ENCODE results near the gene PHYHD1.
A peak's percentile ranks its signal among the peaks of the same experiment; 100 is the strongest.

DNA sequence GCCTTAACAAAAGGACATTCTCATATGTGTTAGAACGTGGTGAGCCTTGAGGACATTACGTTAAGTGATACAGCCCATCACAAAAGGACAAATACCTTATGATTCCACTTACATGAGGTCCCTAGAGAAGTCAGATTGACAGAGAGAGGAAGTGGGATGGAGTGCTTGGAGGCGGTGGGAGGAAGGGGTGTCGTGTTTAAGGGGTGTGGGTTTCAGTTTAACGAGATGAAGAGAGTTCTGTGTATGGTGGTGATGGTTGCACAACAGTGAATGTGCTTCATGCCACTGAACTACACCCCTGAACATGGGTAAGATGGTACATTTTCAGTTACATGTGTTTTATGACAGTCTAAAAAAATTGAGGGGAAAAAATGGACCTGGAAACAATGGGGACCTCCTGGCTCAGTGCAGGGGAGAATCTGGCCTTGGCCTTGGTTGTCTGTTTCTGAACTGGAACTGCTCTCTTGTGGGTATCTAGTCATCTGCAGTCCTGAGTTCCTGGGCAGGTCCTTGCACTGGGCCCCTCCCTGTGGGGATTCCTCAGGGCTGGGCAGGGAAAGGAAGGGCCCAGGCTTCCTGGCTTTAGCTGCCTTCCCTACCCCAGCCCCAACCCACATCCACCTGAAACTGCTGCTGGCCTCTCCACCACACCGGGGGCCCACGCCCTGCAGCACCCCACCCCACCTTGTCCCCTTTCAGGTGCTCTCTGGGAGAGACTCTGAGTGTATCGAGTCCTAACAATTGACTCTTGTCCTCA lies 21.0 kb upstream of the PHYHD1 start:
- TF ChIP-seq, protein P1, sequence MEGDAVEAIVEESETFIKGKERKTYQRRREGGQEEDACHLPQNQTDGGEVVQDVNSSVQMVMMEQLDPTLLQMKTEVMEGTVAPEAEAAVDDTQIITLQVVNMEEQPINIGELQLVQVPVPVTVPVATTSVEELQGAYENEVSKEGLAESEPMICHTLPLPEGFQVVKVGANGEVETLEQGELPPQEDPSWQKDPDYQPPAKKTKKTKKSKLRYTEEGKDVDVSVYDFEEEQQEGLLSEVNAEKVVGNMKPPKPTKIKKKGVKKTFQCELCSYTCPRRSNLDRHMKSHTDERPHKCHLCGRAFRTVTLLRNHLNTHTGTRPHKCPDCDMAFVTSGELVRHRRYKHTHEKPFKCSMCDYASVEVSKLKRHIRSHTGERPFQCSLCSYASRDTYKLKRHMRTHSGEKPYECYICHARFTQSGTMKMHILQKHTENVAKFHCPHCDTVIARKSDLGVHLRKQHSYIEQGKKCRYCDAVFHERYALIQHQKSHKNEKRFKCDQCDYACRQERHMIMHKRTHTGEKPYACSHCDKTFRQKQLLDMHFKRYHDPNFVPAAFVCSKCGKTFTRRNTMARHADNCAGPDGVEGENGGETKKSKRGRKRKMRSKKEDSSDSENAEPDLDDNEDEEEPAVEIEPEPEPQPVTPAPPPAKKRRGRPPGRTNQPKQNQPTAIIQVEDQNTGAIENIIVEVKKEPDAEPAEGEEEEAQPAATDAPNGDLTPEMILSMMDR (IDR thresholded peaks at IDR 0.05) = no peak
- no peak for TF ChIP-seq POLR2A (IDR thresholded peaks at IDR 0.05)
- peak; percentile 19 for TF ChIP-seq POLR2AphosphoS5 (IDR thresholded peaks at IDR 0.05)
